ENCODE results near the gene LGALS3BP. TPM values are rescaled to one million over a fixed set of nuclear protein-coding genes. Genes with fewer than 3 reads are reported as not detected.

LGALS3BP gene
- total RNA-seq, 1 donor from 2014 or later = 417 TPM

DNA sequence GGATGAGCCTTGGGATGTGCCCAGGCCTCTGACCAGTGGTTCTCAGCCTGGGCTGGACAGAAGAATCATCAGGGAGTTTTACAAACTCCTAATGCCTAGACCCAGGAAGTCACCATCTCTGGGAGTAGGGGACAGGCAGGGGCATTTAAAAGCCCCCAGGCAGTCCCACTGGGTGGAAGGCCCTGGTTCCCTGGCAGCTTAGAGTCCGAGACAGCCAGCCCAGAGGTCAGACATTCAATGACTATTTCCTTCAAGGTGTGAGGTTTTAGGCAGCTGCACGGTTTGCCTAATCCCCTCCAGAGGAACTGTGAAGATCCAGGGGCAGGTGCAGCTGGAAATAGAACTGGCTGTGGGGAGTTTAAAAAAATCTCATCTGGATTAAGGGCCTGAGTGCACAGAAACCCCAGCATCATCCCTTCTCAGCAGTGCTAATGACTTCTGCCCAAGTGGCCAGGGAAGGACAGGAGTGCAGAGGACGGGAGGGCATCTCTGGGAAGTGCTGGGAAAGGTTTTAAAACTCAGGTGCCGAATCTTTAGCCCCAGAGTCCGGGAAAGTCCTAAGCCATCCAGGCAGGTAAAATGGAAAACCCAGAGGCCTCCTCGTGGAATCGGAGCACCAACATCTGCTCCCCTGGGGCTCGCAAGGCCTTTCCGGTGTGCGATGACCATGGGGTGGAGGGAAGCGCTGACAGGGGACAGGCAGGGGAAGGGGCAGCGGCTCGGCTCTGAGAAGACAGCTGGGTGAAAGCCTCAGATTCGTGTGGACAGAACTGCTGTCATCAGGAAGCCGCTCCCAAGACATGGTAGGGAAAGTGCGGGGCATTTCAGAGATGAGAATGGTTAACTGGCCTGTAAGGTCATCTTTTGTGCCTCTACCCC, 1.5 kb upstream of the LGALS3BP start:
- no peaks in the 10 kb centered on the region for H3K9me3 ChIP-seq
- H3K4me3 ChIP-seq = no peak overlapping the region
- TF ChIP-seq, protein P1, sequence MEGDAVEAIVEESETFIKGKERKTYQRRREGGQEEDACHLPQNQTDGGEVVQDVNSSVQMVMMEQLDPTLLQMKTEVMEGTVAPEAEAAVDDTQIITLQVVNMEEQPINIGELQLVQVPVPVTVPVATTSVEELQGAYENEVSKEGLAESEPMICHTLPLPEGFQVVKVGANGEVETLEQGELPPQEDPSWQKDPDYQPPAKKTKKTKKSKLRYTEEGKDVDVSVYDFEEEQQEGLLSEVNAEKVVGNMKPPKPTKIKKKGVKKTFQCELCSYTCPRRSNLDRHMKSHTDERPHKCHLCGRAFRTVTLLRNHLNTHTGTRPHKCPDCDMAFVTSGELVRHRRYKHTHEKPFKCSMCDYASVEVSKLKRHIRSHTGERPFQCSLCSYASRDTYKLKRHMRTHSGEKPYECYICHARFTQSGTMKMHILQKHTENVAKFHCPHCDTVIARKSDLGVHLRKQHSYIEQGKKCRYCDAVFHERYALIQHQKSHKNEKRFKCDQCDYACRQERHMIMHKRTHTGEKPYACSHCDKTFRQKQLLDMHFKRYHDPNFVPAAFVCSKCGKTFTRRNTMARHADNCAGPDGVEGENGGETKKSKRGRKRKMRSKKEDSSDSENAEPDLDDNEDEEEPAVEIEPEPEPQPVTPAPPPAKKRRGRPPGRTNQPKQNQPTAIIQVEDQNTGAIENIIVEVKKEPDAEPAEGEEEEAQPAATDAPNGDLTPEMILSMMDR (IDR thresholded peaks at IDR 0.05) = no peak
- DNase-seq (no peak), ATAC-seq (no peak)
- intact Hi-C loops (cut with DNase I) = no loop called here
- peaks cover 43% of the 10 kb centered on the region for H3K4me1 ChIP-seq
- no peak overlapping the region for H3K27ac ChIP-seq
- no peaks in the 10 kb centered on the region for H3K27me3 ChIP-seq (ENCODE audit: low read depth)
- H3K36me3 ChIP-seq = no peaks in the 10 kb centered on the region

DNA sequence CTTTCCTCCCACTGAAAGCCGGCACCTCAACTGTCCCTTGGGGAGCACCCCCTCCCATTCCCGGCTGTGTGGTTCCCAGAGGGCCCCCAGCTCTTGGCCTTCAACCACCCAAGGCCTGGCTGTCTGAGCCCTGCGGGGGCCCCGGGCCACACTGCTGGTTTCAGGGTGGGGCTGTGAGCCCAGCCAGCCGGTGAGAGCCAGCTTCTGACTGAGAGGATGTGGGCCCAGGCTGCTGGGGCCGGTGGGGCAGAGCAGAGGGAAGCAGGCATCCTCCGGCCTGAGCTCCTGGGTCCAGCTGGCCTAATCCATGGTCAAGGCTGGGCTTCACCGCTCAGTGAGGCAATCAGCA, 875 bp upstream of the LGALS3BP start:
- H3K27ac ChIP-seq = peak overlapping the region; percentile 79
- H3K27me3 ChIP-seq (ENCODE audit: low read depth) = no peaks in the 10 kb centered on the region
- TF ChIP-seq, protein P1 (IDR thresholded peaks at IDR 0.05) = no peak
- no peak overlapping the region for H3K4me3 ChIP-seq
- no peaks in the 10 kb centered on the region for H3K36me3 ChIP-seq
- no peaks in the 10 kb centered on the region for H3K9me3 ChIP-seq
- intact Hi-C loops (cut with DNase I) = no loop called here
- H3K4me1 ChIP-seq = peaks cover 46% of the 10 kb centered on the region
- no peak for DNase-seq
- no peak for ATAC-seq

DNA sequence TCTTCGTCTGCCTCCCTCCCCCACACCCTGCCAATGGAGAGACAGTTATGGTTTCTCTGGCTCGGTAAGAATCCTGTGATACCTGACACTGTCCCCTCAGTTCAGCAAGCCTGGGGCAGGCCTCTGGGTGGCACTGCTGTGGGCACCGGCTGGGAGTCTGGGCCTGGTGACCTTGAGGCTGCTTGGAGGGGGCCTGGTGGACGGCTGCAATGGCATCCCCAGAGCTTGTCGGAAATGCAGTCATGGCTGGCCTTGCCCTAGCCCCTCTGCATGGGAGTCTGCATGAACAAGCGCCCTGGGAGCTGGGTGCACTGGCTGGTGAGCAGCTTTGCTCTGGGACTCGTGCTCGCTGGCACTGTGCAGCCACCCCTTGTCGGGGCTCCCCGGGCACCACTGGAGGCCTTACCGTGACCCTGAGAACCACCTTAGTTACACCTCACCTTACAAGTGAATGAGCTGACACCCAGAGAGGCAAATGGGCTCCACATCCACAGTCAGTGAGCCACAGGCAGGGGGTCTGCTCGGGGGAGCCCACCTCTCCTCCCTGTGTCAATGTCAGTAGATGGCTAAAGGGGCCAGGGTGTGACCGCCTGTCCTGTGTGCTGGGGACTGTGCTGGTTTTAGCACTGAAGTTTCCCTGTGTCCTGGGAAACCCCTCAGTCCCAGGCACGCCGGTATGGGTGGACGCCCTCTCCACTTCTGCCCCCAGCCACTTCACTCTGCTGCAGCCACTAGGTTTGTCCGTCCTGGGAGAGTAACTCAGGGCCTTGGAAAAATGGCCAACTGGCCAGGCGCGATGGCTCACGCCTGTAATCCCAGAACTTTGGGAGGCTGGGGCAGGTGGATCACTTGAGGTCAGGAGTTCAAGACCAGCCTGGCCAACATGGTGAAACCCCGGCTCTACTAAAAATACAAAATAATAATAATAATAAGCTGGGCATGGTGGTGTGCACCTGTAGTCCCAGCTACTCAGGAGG, 1.4 kb downstream of the LGALS3BP start:
- Histone ChIP-seq H3K4me1 (peaks cover 67% of the 10 kb centered on the region), H3K27ac (peak overlapping the region; percentile 71), H3K4me3 (peak overlapping the region; percentile 63), H3K36me3 (peaks cover 6% of the 10 kb centered on the region), H3K27me3 (ENCODE audit: low read depth) (no peaks in the 10 kb centered on the region), H3K9me3 (no peaks in the 10 kb centered on the region)
- ATAC-seq (peak in 1 of 2 donors; percentile 13), DNase-seq (no peak)
- TF ChIP-seq, protein P1 (IDR thresholded peaks at IDR 0.05) = no peak
- intact Hi-C loops (cut with DNase I) = no loop called here

DNA sequence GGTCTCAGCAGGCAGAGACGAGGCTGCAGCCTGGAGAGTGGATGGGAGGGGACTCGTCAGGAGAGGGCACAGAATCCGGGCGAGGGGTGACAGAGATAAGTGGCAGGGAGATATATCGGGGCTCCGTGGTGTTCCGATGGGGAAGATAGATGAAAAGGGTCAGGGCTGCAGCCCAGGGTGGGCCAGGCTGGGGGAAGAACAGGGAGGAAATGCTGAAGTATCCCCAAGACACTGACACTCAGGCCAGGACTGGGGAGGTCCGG, 2.1 kb downstream of the LGALS3BP start:
- no peak for ATAC-seq
- H3K9me3 ChIP-seq = no peaks in the 10 kb centered on the region
- intact Hi-C loops (cut with DNase I) = no loop called here
- peak overlapping the region; percentile 71 for H3K27ac ChIP-seq
- peaks cover 9% of the 10 kb centered on the region for H3K36me3 ChIP-seq
- TF ChIP-seq, protein P1 (IDR thresholded peaks at IDR 0.05) = no peak
- no peak overlapping the region for H3K4me3 ChIP-seq
- H3K27me3 ChIP-seq (ENCODE audit: low read depth) = no peaks in the 10 kb centered on the region
- peaks cover 72% of the 10 kb centered on the region for H3K4me1 ChIP-seq
- no peak for DNase-seq

DNA sequence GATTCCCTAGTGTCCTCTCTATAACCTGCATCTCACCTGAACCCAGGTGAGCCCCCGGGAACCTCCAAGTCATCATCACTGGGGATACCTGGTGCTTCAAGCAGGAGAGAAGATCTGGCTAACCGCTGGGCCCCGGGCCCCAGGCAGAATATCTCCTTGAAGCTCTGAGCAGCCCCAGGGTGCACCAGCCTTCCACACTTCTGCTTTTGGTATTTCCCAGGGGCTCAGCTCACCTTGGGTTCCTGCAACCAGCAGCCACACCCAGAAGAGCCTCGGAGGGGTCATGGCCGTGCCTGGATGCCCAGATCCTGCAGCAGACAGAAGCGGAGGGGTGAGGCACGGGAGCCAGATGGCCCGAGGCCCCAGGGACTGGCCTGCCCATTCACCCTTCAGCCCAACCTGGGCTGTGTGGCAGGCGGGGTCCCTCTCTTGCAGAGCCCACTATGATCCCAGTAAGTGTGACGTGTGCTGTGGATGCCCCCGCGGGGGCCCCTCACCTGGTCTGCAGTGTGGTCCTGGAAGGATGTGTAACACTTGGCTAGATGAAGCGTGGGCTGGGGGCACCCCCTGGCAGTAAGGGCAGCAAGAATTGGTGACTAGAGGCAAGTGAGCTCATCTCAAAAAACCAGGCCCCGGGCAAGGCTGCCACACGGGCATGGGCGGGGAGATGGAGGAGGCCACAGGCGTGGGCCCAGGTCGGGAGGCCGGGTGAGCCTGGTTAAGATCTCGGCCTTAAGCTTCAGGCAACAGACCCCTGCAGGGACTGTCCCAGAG, 2.6 kb downstream of the LGALS3BP start:
- no peak for ATAC-seq
- Histone ChIP-seq H3K9me3 (no peaks in the 10 kb centered on the region), H3K27me3 (ENCODE audit: low read depth) (no peaks in the 10 kb centered on the region), H3K4me3 (no peak overlapping the region), H3K4me1 (peaks cover 72% of the 10 kb centered on the region), H3K36me3 (peaks cover 15% of the 10 kb centered on the region), H3K27ac (peak overlapping the region; percentile 71)
- TF ChIP-seq, protein P1 (IDR thresholded peaks at IDR 0.05) = no peak
- no peak for DNase-seq
- intact Hi-C loops (cut with DNase I) = no loop called here

All from lower lobe of right lung (tissue), 2 donors.